ENCODE measurements around the gene WDR20. TPM values are rescaled to one million over a fixed set of nuclear protein-coding genes. Genes with fewer than 3 reads are reported as not detected.

WDR20 gene
- total RNA-seq, 1 donor from 2014 or later: 26.2 TPM

DNA sequence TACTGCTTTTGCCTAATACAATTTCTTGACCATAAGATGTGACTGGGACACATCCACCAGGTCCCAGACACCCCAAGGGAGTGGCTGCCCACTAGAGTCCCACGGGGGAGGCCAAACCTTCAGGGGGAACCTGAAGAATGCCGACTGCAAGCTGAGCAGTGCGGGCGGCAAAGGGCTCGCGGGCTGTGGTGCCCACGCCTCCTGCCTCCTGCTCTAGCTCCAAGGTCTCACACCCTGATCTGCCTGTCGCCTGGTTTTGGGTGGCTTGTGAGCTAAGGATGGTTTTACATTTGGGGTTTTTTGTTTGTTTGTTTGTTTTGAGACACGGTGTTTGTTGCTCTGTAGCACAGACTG lies 90.0 kb downstream of the WDR20 start:
- TF ChIP-seq CTCF (IDR thresholded peaks at IDR 0.05): no peak
- no peaks in the 10 kb centered on the region for H3K9me3 ChIP-seq
- ATAC-seq (no peak), DNase-seq (no peak)
- no peak overlapping the region for H3K27ac ChIP-seq
- intact Hi-C loops (cut with DNase I): no loop called here
- peaks cover 25% of the 10 kb centered on the region for H3K36me3 ChIP-seq
- H3K4me1 ChIP-seq: no peaks in the 10 kb centered on the region
- H3K27me3 ChIP-seq (ENCODE audit: low read depth): no peaks in the 10 kb centered on the region
- H3K4me3 ChIP-seq: no peak overlapping the region

DNA sequence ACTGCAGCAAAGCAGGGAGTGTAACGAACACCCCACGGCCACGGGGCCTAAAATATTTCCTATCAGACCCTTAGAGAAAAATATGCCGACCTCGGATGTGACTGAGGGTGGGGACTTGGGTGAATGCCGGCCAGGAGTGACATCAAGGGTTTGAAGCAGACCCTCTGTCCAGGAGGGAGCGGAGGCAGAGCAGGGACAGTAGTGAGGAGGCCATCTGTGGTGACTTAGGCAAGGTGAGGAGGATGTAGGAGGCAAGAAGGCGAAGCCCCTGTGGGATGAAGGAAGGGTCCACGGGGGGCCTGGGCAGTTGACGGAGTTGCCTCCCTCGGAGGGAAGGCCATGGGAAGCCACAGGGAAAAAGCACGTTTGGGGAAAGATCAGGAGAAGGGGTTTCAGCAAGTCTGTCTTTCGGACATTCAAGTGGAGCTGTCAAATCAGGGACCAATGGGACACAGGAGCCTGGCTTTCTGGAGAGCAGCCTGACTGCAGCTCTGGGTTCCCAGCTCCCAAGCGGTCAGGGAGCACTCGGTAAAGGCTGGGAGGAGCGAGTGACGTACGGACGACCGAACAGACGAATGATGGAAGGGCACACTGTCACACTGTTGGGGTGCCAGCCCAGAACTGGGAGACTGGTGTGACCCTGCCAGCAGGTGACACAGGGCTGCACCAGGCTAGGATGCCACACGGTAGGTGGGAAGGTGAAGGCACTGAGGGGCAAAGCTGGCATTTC lies 90.9 kb downstream of the WDR20 start:
- peaks cover 6% of the 10 kb centered on the region for H3K4me1 ChIP-seq
- no peaks in the 10 kb centered on the region for H3K9me3 ChIP-seq
- no peak overlapping the region for H3K4me3 ChIP-seq
- TF ChIP-seq CTCF (IDR thresholded peaks at IDR 0.05): no peak
- H3K27me3 ChIP-seq (ENCODE audit: low read depth): no peaks in the 10 kb centered on the region
- DNase-seq (no peak), ATAC-seq (no peak)
- H3K36me3 ChIP-seq: peaks cover 25% of the 10 kb centered on the region
- intact Hi-C loops (cut with DNase I): no loop called here
- H3K27ac ChIP-seq: no peak overlapping the region

DNA sequence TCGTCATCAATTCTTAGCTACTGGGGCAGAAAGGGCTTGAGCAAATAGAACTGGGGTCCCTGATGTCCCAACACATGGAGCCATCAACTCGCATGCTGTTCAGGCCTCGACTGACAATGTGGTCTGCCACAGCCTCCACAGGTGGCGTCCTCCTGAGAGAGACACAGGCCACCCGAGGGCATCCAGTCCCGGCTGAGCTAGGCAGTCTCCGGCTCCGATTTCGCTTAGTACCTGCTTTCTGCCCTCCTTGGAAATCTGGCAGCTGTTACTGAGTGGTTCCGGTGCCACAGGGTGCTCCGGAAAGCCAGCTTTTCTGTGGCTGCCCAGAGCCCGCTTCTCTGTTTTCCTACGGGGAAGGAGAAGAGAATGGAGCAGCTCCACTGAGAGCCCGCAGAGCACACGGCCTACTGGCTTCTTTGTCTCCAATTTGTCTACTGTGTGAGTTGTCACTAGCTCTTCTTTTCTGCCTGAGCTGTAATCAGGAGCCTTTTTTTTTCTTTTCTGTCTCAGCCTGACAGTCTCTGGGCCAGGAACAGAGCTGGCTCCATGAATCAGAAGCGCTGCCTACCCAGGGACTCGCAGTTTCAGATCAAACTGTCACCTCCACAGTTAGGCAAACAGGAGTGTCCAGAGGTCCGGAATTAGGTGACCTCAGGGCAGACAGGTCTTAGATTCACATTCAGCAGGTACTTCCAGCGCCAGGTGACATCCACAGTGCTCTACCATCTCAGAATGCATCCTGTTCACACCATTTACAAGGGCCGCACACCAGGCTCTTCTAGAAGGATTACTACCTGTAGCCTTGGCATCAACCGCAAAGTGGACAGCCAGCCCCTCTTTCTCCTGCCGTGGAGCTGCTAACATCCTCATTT lies 92.0 kb downstream of the WDR20 start:
- peaks cover 25% of the 10 kb centered on the region for H3K36me3 ChIP-seq
- H3K9me3 ChIP-seq: no peaks in the 10 kb centered on the region
- no peak for TF ChIP-seq CTCF (IDR thresholded peaks at IDR 0.05)
- ATAC-seq (no peak), DNase-seq (no peak)
- H3K4me3 ChIP-seq: no peak overlapping the region
- H3K4me1 ChIP-seq: peaks cover 6% of the 10 kb centered on the region
- no peak overlapping the region for H3K27ac ChIP-seq
- intact Hi-C loops (cut with DNase I): no loop called here
- no peaks in the 10 kb centered on the region for H3K27me3 ChIP-seq (ENCODE audit: low read depth)

DNA sequence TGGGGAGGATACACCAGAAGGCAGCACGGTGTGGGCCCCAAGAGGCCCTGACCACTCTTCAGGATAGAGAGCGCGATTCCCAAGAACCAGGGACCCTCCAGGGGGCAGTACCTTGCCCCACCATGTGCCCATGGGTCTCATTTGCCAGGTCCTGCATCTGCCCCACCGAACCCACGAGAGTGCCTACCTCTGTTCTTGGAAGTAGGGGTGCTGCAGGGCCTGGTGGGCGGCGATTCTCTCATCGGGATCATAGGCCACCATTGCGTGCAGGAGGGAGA lies 92.6 kb downstream of the WDR20 start:
- peaks cover 25% of the 10 kb centered on the region for H3K36me3 ChIP-seq
- ATAC-seq: no peak

GRCh38 chr14:102233081-102233480 lies 93.4 kb downstream of the WDR20 start:
- no peak for ATAC-seq
- intact Hi-C loops (cut with DNase I): no loop called here
- H3K36me3 ChIP-seq: peaks cover 25% of the 10 kb centered on the region
- H3K27ac ChIP-seq: no peak overlapping the region
- H3K9me3 ChIP-seq: no peaks in the 10 kb centered on the region
- no peaks in the 10 kb centered on the region for H3K27me3 ChIP-seq (ENCODE audit: low read depth)
- no peak for TF ChIP-seq CTCF (IDR thresholded peaks at IDR 0.05)
- H3K4me1 ChIP-seq: peaks cover 6% of the 10 kb centered on the region
- H3K4me3 ChIP-seq: no peak overlapping the region
- DNase-seq: no peak

More for the DNA sequence above, 92.6 kb downstream of the WDR20 start:
- H3K9me3 ChIP-seq: no peaks in the 10 kb centered on the region
- H3K27ac ChIP-seq: no peak overlapping the region
- intact Hi-C loops (cut with DNase I): no loop called here
- no peak for TF ChIP-seq CTCF (IDR thresholded peaks at IDR 0.05)
- no peak for DNase-seq
- no peak overlapping the region for H3K4me3 ChIP-seq
- H3K27me3 ChIP-seq (ENCODE audit: low read depth): no peaks in the 10 kb centered on the region
- peaks cover 6% of the 10 kb centered on the region for H3K4me1 ChIP-seq
